AML-193 (cell line): ENCODE measurements around the gene NDUFB7.
"Not testable (repeated sequence)": the region's sequence is repeated elsewhere in the genome, so short reads cannot be mapped to it uniquely, and the experiment has no call there.

Experiments used
- DNase-seq, 2 experiments: peaks; one replicate each; lab custom pipeline; 2025; lab: John Stamatoyannopoulos, UW

The NDUFB7 gene

DNA sequence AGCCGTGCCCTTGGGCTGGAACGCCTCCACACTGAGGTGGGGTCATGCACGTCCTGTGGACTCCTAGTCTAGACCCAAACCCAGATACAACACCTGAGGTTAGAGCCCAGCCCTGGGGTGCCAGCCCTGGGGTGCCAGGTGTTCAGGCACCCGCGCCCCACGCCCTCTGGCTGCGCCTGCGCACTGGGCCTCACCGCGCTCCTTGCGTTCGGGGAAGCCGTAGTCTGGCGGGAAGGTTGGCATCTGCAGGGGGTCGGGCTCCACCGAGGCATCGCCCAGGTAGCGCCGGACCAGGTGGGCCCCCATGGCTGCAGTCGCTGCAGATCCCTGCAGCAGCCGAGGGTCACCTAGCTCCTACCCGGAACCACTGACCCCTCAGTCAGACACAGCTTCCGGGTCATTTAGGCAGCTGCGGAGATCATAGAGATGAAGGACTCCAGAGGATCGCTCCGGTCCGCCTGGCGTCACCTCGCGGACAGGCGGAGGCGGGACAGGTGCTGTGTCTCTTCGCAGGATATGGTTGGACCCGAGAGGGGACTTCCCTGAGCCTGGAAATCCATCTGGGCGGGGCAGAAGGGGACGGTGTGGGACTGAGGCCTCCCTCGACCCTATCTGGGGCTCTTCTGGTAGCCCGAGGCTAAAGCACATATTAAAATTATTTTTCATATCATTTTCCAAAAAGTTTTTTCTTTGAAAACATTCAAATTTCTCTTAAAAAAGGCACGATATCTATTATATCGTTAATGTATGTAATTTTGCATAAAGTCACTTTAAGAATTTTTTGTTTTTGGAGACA lies at the start of gene NDUFB7:
Gene NDUFB7, minus strand, starts transcription at position 372 of the 796 bp plus-strand sequence. Its CDS starts 66 bp downstream, at position 306.
- peak; percentile 91 to 93 for DNase-seq

DNA sequence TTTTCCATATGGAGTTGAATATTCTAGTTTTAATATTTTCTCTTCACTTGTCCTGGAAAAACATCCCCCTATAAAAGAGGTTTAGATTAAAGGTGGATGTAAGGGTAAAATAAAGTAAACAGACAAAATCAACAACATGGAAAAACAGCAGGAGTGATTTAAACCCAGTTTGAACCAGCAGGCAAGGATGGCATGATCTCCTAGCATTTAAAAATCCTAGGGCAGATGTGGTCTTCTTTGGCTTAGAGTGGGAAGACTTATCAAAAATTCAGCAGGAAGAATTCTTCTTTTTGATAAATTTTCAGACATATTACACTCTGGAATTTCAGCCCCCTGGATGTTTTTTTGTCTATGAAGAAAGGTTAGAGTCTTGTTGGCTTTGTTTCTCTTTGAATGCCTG lies 47.5 kb upstream of the NDUFB7 start:
- DNase-seq: no peak

DNA sequence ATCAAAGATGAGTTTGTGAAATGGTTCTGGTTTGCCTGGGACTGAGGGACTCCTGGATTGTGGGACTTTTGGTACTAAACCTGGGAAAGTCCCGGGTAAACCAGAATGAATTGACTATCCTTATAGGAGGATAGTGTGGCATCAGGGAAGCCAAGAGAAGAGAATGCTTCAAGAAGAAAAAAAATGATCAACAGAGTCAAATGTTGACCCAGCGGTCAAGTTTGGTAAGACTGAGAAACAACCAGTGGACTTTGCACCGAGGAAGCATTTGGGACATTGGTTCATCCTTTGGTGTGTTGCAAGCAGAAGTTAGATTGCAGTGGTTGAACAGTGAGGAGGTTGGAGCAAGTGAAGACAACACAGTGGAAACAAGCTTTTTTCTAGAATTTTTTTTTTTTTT lies 44.5 kb upstream of the NDUFB7 start:
- peak; percentile 23 to 41 for DNase-seq

DNA sequence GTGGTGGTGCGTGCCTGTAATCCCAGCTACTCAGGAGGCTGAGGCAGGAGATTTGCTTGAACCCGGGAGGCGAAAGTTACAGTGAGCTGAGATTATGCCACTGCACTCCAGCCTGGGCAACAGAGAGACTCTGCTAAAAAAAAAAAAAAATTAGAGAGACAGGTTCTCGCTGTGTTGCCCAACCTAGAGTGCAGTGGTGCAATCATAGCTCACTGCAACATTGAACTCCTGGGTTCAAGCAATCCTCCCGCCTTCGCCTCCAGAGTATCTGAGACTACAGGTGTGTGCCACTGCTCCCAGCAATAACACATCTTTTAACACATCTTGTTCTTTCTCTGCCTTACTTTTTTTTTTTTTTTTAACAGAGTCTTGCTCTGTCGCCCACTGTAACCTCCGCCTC lies 43.8 kb upstream of the NDUFB7 start:
- no peak for DNase-seq

DNA sequence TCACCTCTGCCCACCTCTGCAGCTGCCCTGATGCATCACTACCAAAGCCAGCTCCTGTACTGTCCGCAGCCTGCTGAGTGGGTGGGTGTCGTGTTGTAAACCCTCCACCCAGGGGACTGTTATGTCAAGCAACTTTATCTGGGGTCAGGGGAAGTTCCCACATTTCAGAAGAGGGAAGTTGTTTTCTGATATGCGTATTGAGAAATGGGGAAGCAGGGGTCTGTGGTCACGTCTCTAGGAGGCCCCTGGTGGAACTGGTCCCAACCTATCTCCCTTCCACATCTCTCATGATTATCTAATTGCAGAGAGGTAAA lies 42.2 kb upstream of the NDUFB7 start:
- peak; percentile 75 to 84 for DNase-seq

DNA sequence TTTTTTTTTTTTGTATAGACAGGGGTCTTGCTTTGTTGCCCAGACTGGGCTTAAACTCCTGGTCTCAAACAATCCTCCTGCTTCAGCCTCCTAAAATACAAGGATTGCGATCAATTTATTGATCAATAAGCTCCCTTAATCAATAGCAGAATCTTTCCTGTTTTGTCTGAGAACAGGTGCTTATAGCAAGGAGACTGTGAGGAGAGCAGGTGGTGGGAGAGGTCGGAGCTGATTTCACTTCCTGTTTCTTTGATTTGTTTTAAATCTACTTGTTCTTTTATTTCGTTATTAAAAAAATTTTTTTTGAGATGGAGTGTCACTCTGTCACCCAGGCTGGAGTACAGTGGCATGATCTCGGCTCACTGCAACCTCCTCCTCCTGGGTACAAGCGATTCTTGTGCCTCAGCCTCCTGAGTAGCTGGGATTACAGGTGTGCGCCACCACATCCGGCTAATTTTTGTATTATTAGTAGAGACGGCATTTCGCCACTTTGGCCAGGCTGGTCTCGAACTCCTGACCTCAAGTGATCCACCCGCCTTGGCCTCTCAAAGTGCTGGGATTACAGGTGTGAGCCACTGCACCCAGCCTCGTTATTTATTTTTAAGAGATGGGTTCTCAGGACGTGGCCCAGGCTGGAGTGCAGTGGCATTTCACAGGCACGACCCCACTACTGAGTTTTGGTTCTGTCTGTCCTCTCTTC lies 41.7 kb upstream of the NDUFB7 start:
- not testable (repeated sequence) for DNase-seq

DNA sequence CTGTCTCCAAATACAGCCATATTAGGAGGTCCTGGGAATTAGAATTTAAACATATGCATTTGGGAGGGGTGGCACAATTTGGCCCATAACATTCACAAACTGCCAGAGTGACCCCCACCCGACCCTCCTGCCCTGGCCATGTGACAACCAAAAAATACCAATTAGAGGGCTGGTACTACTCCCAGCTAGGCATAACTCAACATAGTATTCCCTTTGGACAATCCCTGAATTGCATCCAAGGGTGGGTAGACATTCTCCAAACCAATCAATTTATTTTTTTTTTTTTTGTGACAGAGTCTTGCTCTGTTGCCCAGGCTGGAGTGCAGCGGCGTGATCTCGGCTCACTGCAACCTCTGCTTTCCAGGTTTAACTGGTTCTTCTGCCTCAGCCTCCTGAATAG lies 40.8 kb upstream of the NDUFB7 start:
- DNase-seq: no peak

DNA sequence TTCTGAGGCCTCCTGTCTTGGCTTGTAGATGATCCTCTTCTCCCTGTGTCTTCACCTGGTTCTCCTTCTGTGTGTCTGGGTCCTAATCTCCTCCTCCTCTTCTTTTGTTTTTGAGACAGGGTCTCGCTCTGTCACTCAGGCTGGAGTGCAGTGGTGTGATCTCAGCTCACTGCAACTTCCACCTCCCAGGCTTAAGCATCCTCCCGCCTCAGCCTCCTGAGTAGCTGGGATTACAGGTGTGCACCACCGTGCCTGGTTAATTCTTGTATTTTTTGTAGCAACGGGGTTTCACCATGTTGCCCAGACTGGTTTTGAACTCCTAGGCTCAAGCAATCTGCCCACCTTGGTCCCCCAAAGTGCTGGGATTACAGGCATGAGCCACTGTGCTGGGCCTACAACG lies 40.4 kb upstream of the NDUFB7 start:
- DNase-seq: not testable (repeated sequence)

DNA sequence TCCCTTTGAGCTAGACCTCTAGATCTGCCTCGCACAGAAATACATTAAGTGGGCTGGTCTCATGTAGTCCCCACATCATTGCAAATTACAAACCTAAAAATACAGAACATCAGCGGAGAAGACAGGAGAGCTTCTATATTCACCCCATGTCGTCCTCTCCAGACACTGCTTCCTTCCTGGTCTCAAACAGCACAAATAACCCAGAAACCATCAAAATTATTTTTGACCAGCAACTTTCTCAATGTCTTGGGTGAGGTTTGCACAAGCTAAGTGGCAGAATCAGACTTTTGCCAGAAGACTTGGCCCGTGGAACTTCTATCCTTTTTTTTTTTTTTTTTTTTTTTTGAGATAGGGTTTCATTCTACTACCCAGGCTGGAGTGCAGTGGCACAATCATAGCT lies 39.2 kb upstream of the NDUFB7 start:
- no peak for DNase-seq

DNA sequence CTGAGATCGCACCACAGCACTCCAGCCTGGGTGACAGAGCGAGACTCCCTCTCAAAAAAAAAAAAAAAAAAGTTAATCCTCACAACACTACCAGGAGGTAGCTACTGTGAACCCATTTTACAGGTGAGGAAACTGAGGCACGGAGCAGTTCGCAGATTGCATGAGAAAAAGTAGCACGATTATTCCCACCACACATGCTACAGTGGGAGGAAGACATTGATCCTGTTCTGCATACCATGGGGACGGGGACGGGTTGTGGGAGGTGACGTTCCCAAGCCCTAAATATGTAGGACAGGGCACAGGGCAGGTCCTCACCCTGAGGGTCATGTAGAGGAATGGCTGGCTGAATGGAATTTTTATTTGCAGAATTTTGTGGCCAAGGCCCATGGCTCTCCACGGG lies 34.8 kb upstream of the NDUFB7 start:
- no peak for DNase-seq

DNA sequence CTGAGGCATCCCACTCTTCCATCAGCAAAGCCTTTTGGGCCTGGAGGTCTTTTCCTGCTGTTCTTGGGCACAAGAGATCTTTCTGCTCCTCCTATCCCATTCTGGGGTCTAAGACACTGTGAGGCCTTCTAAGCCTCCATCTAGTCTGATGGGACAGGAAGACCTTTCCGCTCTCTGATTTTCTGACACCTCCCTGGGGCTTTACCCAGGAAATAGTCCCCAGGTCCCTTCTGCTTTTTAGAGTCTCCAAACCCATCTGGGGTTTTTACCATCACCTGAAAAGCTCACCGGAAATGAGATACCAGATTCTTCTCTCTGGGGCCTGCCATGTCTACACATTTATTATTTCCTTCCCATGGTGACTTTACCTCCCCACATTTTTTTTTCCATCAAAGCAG lies 32.1 kb upstream of the NDUFB7 start:
- DNase-seq: no peak

DNA sequence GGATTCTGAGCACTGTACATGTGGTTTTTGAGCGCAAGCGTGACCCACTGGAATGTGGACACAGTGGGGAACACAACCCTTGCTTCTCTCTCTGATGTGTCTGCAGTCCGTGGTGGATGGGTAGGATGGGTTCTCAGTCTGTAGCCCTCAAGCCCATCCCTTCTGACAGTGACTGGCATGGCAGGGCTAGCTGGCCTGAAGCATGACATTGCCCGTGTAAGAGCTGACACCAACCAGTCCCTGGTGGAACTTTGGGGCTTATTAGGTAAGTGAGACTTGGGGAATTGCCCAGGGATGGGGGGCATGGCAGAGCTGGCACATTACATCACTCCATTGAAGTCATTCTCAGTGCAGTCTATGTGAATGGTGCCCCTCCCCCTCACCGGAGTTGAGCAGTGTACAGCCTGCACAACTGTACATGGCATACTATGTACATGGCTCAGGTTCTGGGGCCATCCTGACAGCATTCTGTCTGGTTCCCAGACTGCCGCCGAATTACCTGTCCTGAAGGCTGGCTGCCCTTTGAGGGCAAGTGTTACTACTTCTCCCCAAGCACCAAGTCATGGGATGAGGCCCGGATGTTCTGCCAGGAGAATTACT lies 27.8 kb upstream of the NDUFB7 start:
- no peak for DNase-seq

DNA sequence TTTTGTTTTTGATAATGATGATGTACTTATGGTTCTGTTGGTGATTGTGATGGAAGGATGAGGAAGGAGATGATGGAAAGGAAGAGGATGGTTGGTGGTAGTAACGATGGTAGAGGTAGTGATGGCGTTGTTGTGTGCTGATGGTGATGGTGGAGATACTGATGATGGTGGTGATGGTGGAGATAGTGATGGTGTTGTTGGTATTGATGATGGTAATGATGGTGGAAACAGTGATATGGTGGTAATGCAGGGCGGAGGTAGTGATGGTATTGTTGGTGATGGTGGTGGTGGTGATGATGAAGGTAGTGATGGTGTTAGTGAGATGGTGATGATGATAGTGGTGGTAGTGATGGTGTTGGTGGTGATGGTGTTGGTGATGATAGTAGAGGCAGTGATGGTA lies 23.7 kb upstream of the NDUFB7 start:
- DNase-seq: no peak

DNA sequence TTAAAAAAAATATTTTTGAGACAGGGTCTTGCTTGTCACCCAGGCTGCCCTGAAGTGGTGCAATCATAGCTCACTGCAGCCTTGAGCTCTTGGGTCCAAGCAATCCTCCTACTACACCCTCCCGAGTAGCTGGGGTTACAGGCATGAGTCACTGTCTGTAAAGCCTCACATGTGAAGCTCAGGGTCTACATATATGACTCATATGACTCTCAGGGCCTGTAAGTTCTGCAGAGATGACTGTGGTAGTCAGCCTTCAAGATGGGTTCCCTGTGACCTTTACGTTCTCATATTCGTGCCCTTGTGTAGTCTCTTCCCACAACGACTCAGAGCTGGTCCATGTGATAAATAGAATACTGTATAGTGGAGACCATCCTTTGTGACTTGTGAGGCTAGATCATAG lies 17.6 kb upstream of the NDUFB7 start:
- not testable (repeated sequence) for DNase-seq

DNA sequence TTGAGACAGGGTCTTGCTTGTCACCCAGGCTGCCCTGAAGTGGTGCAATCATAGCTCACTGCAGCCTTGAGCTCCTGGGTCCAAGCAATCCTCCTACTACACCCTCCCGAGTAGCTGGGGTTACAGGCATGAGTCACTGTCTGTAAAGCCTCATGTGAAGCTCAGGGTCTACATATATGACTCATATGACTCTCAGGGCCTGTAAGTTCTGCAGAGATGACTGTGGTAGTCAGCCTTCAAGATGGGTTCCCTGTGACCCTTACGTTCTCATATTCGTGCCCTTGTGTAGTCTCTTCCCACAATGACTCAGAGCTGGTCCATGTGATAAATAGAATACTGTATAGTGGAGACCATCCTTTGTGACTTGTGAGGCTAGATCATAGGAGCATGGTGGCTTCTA lies 13.3 kb upstream of the NDUFB7 start:
- DNase-seq: not testable (repeated sequence)

DNA sequence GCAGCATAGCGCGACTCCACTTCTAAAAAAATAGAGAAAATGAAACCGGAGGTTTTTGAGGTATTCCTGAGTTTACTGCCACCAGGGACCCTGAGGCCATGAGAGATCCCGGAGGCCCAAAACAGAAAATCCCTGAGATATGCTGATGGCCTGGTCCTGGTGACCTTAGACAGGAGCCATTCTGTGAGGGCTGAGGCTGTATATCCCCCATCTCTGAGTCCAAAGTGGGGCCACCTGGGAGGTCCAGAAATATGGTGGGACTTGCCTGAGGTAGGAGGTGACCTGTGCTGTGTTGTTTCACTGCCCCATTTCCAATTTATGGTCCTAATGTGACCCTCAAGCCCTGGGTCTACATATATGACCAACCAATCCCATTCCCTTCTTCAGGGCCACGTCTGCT lies 12.5 kb upstream of the NDUFB7 start:
- DNase-seq: not testable (repeated sequence)

DNA sequence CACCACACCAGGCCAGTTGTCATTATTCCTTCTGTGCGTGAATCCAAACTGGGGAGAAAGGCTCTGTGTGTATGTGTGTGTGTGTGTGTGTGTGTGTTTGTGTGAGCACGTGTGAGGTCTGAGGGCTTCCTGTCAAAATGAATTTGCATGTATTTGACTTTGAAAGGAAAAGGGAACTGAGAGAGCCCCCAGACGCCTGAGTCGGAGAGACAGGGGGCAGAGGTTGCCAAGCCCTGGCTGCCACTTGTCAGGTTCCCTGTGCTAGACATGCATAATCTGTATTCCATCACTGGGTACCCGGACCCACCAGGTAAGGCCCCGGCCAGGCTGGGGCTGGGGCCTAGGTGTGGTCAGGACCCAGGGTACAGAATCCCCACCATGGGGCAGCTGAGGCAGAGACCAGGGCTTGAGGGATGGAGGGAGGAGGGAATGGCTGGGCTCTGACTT lies 11.1 kb upstream of the NDUFB7 start, which contains the start of gene CLEC17A:
Gene CLEC17A, plus strand, starts transcription at position 191 of the 447 bp plus-strand sequence. Its CDS starts 77 bp downstream, at position 268.
- DNase-seq: no peak

DNA sequence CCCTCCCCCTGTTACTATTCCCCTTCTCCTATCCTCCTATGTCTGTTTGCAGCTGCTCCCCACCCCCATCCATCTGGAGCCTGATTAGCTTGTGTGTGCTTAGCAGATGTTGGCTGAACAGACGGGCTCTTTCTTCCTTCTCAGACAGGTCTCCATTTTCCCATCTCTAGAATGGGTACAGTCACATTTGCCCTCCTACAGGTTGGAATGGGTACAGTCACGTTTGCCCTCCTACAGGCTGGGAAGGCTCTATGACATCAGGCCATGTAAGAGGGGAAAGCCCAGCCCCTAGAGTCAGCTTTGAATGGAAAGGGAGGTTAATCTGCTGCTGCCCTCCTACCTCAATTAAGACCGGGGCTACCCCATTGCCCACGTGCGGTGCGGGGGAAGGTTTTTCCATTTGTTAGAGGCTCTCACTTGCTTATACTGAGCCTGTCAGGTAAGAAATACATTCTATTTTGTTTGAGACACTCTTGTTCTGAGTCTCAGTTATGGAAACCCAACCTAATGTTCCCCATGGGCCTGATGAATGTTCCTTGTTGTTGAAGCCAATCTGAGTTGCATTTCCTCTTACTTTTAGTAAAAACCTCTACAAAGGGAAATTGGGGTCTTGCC lies 8.9 kb upstream of the NDUFB7 start:
- DNase-seq: no peak

DNA sequence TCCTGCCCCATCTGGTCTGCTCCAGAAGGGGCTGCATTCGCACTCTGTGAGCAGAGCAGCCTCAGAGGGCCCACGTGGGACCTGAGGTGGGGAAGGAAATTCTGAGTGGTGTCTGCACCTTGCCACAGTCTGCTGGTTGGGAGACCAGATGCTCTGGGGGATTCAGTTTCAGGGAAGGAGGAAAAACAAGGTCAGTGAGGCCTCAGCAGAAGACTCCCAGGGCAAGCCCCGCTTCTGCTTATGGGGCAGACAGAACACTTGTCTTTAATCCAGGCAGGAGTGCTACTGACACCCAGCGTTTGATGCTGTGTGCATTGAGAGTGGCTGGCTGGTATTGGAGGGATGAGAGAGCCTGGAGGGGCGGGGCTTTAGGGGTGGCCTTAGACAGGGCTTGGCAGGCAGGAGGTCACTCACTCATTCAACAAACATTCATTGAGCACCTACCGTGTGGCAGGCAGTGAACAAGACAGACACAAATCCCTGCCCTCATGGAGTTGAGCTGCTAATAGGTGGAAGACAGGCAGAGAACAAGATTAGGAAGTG lies 6.1 kb upstream of the NDUFB7 start:
- DNase-seq: no peak

DNA sequence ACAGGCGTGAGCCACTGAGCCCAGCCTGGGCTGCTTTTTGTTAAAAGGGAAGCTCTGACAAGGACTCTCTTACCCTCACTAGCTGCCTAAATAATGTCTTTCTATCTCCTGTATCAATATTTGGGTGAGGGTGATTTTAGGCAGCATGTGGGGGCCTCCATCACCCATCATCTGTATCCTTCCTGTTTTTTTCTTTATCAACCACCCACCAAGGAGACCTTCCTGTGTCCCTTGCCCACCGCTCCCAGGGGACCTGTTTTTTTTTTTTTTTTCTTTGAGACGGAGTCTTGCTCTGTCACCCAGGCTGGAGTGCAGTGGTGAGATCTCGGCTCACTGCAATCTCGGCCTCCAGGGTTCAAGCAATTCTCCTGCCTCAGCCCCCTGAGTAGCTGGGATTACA lies 5.4 kb upstream of the NDUFB7 start:
- no peak for DNase-seq

DNA sequence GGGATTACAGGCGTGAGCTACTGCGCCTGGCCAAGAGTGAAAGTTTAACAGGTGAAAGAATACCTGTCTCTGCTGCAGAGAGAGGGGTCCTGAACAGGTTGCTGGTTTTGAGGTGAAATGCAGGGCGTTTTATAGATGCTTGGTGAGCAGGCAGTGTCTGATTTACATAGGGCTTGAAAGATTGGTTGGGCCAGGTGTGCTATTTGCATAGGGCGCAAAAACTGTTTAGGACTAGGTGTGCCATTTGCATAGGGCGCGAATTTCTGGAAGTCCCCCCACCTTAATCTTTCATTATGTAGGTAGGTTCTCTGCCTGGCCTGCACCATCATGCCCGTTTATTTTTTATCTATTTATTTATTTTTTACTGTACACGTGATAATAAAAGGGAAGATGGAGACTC lies 4.5 kb upstream of the NDUFB7 start:
- DNase-seq: no peak

DNA sequence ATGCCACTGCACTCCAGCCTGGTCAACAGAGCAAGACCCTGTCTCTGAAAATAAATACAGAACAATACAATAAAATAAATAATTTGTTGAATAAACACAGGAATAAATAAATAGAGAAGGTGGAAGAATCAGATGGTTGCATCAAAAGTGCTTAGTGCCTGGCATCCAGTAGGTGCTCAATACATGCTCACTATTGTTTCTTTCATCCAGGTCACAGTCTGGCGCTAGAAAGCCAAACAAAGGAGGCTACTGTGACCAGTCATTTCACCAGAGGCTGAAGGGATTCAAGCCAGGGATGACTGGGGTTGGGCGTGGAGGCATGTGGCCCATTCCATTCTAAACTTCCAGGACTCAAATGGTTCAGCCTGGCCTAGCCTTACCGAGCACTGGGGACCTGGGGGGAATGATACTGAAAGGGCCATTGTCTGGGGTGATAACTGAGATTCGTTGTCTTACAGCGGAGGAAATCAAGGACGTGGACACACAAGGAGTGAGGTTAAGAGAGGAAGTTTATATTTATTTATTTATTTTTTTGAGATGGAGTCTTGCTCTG lies 3.6 kb upstream of the NDUFB7 start:
- no peak for DNase-seq
